Measurements from ENCODE around the gene EYA2.

EYA2 gene

GRCh38 chr20:47124181-47124717 is 229.6 kb downstream of the EYA2 start:
- no peak for DNase-seq

DNA sequence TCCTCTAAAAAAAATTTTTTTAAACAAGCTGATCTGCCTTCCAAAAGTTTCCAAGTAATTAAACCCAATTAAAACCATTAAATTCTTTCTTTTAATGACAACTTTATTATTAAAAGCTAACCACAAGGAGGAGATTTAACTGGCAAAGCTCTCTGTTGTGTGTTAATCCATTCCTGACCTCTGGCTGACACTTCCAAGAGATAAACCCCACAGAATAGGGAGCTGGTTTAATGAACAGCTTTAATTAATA is 230.8 kb downstream of the EYA2 start:
- DNase-seq, result no peak

- no peak for DNase-seq
These were observed 231.3 kb downstream of the EYA2 start for GRCh38 chr20:47125758-47126591.

DNA sequence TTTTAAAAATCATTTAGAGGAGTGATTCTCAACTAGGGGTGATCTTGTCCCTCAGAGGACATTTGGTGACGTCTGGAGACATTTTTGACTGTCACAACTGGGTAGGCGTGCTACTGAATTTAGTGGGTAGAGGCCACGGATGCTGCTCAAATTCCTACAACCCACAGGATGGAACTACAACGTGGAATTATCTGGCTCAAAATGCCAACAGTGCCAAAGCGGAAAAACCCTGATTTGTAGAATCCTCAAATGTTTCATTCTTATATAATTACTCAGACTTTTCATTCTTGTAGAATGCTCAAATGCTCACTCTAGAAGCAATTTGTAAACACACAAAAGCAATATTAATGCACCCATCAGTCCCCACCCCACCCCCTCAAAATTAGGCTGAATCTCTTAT is 232.1 kb downstream of the EYA2 start:
- peak in 1 of 2 experiments; percentile 45 for DNase-seq

DNA sequence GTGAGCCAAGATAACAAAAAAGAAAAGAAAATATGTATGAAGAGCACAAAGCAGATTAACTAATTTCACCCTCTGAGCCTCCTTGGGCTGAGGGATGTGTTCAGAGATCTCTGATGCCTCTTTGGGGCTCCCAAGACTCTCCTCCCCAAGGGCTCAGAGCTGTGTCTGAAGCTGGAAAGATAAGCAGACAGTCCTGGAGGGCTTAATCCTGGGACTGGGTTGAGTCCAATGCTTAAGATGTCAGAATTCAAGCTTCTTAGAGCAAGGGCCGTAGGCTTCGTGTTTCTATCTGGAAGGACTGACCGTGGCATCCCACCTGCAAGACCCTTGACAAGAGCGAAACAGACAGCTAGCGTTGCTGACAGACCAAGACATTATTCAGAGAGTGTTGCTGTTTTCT is 232.9 kb downstream of the EYA2 start:
- no peak for DNase-seq

DNA sequence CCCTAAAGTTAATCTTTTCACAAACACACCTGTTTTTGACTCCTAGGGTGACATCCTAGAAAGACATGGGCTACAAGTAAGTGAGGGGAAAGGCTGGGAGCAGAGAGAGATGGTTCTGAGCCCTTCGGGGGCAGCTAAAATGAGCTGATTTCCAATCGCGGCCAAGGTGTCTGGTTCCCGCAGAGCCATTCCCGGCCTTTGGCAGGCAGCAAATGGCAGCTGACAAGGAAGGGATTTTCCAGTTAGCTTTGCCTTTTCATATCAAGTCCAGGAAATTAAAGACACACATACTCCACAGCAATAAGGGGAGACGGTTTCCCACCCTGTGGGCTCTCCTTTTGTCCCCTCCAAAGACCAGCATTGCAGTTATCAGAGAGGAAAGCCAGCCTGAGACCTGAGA is 233.4 kb downstream of the EYA2 start:
- DNase-seq, result no peak

DNA sequence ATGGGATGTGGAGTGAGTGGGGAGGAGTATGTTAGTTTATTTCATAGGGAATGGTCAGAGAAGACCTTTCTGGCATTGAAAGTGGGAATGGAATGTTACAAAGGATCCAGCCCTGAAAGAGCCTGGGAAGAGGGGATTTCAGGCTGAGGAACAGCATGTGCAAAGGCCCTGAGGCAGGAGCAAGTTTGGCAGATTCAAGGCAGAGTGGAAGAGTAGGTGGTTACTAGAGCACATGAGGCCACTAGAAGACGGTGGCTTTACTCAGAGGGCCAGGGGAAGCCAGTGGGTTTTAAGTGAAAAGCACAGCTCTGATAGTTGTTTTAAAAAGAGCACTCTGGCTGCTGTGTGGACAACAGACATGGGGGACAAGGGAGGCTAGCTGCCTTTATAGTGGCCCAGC is 234.7 kb downstream of the EYA2 start:
- DNase-seq, result no peak

- no peak for DNase-seq
These were observed 239.3 kb downstream of the EYA2 start for GRCh38 chr20:47133809-47134456.

GRCh38 chr20:47136782-47137181 is 242.1 kb downstream of the EYA2 start:
- no peak for DNase-seq

DNA sequence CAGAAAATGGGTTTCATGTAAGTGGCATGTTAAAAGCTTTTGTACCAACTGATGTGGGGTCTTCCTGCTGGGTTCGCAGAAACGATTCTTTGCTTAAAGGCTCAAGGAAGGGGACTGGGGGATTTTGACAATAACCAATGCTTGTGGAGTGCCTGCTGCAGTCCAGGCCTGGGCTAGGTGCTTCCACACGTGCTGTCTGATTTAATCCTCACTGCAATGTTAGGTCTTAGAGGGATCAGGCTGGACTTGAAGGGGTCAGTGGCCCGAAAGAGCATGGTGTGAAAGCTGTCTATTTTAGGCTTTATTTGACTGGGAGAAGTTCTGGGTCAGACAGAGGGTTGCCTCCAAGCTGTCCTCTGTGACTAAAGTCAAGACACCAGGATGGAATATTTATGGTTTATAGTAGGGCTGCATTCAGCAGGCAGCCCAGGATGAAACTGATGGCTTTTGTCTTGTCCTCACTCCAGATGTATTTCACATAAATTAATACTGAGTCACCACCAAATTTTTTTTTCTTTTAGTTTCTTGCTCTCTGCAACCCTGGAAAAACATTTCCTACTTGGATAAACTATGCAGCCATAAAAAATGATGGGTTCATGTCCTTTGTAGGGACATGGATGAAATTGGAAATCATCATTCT is 242.7 kb downstream of the EYA2 start:
- no peak for DNase-seq

DNA sequence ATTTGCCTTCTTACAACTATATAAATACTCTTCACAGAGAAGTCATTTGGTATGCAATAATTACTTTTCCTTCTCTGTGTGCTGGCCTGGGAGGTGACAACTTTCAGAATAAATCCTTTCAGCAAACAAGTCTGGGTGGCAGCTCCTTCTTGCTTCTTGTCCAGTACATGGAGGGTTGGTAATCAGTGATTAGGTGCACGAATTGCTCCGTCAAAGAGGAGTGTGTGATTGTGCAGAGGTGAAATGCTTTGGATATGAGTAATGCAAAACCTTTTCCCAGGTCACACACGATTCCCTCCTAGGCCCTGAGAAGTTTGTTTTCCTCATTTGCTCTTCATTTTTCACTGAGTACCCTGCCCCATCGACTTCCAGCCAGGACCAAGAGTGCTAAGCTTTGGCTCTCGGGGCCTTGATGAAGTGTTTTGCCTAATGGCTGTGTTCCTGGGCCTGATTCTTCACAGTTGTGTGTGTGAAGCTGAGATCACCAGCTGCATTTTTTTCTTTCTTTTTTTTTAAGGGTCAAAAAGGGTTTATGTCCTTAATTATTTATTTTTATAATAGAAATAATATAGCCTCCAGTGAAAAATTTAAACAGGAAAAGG is 245.4 kb downstream of the EYA2 start:
- DNase-seq, result no peak

DNA sequence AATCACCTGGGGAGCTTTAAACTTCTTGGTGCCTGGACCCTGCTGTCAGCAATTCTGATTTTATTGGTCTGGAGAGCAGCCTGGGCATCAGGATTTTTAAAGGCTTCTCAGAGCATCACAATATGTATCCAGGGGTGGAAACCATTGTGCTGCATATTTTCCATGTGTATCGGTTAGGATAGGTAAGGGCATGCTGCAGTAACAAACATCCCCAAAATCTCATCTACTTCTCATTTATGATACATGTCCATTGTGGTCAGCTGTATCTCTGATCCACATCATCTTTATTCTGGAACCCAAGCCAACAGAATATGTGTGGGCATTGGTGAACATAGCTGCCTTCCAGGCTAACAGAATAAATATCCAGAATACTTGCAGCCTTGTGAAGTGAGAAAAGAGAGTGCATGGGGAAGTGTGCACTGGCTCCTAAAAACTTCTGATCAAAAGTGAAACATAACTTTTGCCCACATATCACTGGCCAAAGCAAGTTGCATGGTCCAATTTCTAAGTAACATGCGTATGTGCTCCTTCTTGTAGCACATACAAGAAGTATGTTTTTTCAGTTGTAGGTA is 246.8 kb downstream of the EYA2 start:
- DNase-seq, result no peak

DNA sequence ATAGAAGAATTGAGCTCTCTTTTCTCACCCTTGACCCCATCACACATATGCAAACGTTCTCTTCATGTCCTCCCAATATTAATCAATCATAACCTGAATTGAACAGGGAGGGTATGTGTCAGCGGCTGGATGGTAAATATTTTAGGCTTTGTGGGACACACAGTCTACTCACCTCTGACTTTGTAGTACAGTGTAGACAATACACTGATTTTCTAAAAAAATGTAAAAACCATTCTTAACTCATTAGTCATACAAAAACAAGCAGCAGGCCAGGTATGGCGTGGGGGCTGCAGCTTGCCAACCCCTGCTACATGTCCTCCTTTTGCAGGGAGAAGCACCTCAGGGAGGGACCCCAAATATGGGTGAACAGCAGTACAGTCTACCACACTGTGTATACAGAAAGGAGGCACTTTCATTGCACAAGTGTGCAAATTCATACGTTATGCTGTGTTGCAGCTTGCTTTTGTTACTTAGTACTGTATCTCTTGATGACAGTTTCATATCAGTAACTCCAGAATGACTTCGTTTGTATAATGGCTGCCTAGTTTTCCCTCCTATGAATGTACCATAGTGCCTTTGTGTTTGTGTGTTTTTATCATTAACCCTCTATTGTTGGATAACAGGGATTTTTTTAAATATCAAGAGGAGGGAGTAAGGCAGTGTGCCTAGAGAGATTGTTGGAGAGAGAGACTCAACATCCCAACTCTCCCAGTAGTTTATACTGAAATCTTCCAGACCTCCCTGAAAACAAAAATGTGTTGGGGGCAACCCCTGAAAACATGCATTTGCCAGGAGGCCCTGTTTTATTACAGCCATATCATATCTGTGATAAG is 247.5 kb downstream of the EYA2 start:
- DNase-seq, result no peak

GRCh38 chr20:47142774-47143170 is 248.1 kb downstream of the EYA2 start:
- DNase-seq, result no peak

DNA sequence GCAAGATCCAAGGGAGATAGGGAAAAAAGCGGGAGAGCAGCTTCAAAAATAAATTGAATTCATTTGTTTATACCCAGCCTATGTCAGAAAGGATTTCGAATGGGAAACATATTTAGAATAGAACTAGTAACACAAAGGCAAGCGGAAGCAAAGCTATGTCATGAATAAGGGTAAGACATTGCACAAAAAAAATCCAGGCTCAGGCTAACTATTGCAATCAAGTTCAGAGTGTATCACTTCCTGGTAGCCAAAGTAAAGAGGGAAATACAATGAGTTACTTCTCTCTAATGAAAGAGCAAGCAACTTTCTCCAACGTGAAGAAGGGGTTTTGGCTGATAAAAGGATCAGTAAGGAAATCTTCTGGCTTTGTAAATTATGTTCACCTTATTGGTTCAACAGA is 249.0 kb downstream of the EYA2 start:
- DNase-seq, result no peak

DNA sequence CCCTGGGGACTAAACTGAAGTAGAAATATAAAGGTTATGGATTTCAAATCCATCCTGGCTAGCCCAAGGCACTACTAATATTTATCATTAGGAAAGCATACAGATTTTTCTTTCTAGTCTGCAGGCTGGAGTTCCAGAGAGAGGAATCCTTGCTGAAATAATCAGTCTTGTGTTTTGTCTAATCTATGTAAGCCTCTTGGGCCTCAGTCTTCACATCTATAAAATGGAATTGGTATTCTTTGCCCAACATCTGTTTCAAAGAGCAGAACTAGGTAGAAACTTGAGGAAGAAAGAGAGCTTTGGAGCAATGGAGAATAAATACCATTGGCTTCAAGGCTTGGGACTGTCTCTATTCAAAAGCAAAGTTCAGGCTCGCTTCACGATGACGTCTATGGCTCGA is 249.8 kb downstream of the EYA2 start:
- DNase-seq, result no peak

- no peak for DNase-seq
These were observed 252.0 kb downstream of the EYA2 start for GRCh38 chr20:47146686-47147085.

GRCh38 chr20:47148059-47148458 is 253.4 kb downstream of the EYA2 start:
- DNase-seq, result no peak

- DNase-seq, result no peak
These were observed 255.3 kb downstream of the EYA2 start for GRCh38 chr20:47149939-47150338.

DNA sequence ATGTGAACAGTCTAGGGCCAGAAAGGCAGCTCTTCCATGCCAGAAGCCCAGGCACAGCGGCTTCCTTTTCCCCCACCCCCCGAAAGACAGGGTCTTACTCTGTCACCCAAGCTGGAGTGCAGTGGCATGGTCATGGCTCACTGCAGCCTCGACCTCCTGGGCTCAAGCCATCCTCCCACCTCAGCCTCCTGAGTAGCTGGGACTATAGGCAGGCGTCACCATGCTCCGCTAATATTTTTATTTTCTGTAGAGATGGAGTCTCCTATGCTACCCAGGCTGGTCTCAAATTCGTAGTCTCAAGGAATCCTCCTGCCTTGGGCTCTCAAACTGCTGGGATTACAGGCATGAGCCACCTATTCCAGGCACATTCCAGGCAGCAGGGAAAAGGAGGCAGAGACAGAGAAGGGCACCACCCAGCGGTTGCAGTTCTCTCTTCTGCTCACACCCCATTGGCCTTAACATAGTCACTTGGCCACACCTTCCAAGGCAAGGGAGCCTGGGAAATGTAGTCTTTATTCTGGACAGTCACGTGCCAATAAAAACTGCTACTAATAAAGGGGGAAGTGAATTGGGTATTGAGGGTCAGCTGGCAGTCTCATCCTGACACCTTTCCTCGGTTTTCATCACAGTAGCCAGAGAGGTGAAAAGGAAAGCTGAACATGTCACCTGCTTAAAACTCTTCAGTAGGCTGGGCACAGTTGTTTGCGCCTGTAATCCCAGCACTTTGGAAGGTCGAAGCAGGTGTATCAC is 255.9 kb downstream of the EYA2 start:
- peak; percentile 21 to 68 for DNase-seq

GRCh38 chr20:47152068-47152467 is 257.4 kb downstream of the EYA2 start:
- no peak for DNase-seq

DNA sequence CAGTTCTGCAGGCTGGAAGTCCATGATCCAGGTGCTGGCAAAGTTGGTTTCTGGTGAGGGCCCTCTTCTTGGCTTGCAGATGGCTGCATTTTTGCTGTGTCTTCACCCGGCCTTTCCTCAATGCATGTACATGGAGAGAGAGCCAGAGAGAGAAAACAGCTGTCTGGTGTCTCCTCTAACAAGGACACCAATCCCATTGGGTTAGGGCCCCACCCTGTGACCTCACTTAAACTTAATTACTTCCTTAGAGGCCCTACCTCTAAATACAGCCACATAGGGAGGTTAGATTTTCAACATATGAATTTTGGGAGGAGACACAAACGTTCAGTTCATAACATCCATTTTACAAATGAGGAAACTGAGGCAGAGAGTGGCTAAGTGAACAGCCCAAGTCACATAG is 259.4 kb downstream of the EYA2 start:
- no peak for DNase-seq

All from SW 1271 (cell line).